ENCODE data around the gene NAMPT.

- TF ChIP-seq MAX (IDR thresholded peaks at IDR 0.05) (no peak), CEBPB (IDR thresholded peaks at IDR 0.05) (no peak), MYC (IDR thresholded peaks at IDR 0.05; ENCODE audit: borderline replicate concordance, low read length) (no peak), MAZ (IDR thresholded peaks at IDR 0.05; ENCODE audit: borderline replicate concordance, low read depth, low read length) (no peak), CTCF (IDR thresholded peaks at IDR 0.05) (no peak), JUNB (IDR thresholded peaks at IDR 0.05) (no peak), POLR2AphosphoS2 (conservative IDR thresholded peaks at IDR 0.05; ENCODE audit: low read length) (no peak), PBX3 (IDR thresholded peaks at IDR 0.05) (no peak)
These were observed 6.8 kb downstream of the NAMPT start for GRCh38 chr7:106277976-106278375.

Measured in A549 (cell line).